GM15510 (cell line): ENCODE measurements around the gene MYO9B.

Experiments
- POLR2A ChIP-seq: IDR thresholded peaks from 3 replicates; pipeline ENCODE4 v1.6.1; 2011; ENCODE audit warnings: borderline replicate concordance; ENCODE audit not compliant: insufficient read length; ENCODE audit errors: extremely low read depth

MYO9B gene

GRCh38 chr19:17226002-17226933 lies 150.7 kb downstream of the MYO9B start, which contains the start of gene OCEL1:
OCEL1 (plus strand) TSS chr19:17226226; CDS start chr19:17226248, 22 bp downstream.
- peak; percentile 93 for TF ChIP-seq POLR2A

GRCh38 chr19:17227798-17228367 lies 152.3 kb downstream of the MYO9B start:
- TF ChIP-seq POLR2A = no peak

GRCh38 chr19:17229890-17230289 lies 154.3 kb downstream of the MYO9B start:
- TF ChIP-seq POLR2A = no peak

GRCh38 chr19:17232258-17232657 lies 156.7 kb downstream of the MYO9B start:
- TF ChIP-seq POLR2A = no peak

GRCh38 chr19:17234911-17235299 lies 159.3 kb downstream of the MYO9B start:
- peak; percentile 39 for TF ChIP-seq POLR2A

GRCh38 chr19:17235300-17235970 lies 159.9 kb downstream of the MYO9B start:
- peak; percentile 44 for TF ChIP-seq POLR2A

- no peak for TF ChIP-seq POLR2A
Measured at GRCh38 chr19:17235971-17236777, 160.6 kb downstream of the MYO9B start.

- TF ChIP-seq POLR2A = no peak
Measured at GRCh38 chr19:17236811-17237543, 161.4 kb downstream of the MYO9B start.

GRCh38 chr19:17237747-17238706 lies 162.4 kb downstream of the MYO9B start:
- TF ChIP-seq POLR2A = no peak

- TF ChIP-seq POLR2A = no peak
Measured at GRCh38 chr19:17240062-17240752, 164.6 kb downstream of the MYO9B start.

GRCh38 chr19:17240826-17241399 lies 165.3 kb downstream of the MYO9B start:
- no peak for TF ChIP-seq POLR2A
